CD4-positive, alpha-beta T cell treated with Interleukin-15 for 1 hour (primary cell): ENCODE data around the gene CAPRIN1.
"Not testable (repeated sequence)": the region's sequence is repeated elsewhere in the genome, so short reads cannot be mapped to it uniquely, and the experiment has no call there.

Source experiments
- DNase-seq: peaks from one replicate; pipeline ENCODE4 v3.0.0-alpha.2; 2020

Gene CAPRIN1

GRCh38 chr11:34052036-34052607, 591 bp downstream of the CAPRIN1 start:
- DNase-seq: peak; percentile 89

GRCh38 chr11:34052608-34053160, 1.2 kb downstream of the CAPRIN1 start:
- DNase-seq: no peak

DNA sequence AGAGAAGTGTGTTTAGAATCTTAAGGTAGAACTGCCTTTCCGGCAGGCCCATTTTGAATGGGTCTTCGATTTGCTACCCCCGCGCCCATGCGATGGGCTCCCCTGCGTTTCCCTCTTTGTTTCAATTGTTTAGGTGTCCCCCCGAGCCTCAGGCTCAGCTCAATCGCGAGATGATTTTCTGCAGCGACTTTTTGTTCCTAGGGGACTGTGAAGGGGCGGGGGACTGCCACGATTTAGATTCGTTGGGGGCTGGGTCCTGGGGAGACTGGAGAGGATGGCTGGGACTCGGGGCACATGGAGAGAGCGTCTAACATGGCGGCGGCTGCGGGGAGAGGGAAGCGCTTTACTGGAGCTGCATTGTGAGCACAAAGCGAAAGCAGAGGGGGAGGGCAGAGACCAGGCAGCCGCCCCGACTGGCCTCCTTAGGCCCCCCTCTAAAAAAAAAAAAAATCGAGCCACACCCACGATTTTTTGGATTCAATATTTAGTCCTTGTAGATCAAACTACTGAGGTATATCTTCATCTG, 1.7 kb downstream of the CAPRIN1 start:
- DNase-seq: peak; percentile 81

GRCh38 chr11:34054351-34054750, 2.8 kb downstream of the CAPRIN1 start:
- not testable (repeated sequence) for DNase-seq

DNA sequence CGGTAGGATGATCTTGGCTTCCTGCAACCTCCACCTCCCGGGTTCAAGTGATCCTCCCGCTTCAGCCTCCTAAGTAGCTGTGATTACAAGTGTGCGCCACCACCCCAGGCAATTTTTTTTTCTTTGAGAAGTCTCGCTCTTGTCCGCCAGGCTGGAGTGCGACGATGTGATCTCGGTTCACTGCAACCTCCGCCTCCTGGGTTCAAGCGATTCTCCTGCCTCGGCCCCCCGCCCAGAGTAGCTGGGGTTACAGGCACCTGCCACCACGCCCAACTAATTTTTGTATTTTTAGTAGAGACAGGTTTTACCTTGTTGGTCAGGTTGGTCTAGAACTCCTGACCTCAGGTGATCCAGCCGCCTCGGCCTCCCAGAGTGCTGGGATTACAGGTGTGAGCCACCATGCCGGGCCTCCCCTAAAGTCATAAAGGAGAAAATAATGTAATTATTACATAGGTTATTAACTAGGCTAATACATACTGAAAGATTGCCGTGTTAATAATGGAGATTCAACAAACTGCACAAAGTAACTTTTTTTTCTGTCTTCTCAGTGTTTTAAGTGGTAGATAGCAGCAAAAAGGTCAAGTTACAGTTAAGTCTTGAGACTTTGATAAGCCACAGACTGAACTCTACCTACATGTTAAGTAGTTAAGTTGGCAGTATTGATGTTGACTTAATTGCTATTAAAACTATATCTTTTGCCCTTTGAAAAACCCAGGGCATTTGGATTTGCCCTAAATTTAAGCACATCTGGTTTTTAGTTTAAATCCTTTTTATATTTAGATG, 3.9 kb downstream of the CAPRIN1 start:
- no peak for DNase-seq

GRCh38 chr11:34056672-34057071, 5.1 kb downstream of the CAPRIN1 start:
- no peak for DNase-seq

DNA sequence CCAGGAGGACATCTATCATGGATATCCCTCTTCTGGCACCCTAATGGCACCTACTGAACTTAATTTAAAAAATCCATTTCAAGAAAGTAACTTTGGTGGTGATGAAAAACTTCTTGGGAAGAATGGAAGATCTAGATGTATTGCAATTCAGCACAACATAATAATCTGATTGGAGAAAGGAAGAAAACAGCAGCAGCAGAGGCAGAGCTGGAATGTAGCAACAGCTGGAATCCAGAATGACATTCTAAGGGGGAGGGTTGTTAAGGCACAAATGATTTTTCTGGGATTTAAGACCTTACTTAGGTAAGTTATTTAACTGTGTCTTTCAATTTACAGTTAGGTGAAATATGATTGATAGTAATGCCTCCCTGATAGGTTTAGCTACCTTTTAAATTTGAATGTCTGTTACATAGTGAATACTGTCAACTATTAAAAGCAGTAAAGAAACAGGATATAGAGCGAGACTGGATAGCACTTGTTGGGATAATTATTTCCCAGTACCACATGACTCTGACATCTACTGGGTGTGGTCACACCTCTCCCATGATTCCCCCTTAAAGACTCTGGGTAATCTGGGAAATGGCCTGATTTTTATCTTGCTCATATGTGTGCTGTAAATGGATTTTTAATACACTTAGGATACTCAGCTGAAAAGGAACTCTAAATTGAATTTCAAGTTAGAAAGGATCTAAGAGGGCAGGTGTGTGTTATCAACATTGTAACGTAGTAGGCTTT, 11.7 kb downstream of the CAPRIN1 start:
- no peak for DNase-seq

GRCh38 chr11:34064291-34064690, 12.8 kb downstream of the CAPRIN1 start:
- DNase-seq: no peak

DNA sequence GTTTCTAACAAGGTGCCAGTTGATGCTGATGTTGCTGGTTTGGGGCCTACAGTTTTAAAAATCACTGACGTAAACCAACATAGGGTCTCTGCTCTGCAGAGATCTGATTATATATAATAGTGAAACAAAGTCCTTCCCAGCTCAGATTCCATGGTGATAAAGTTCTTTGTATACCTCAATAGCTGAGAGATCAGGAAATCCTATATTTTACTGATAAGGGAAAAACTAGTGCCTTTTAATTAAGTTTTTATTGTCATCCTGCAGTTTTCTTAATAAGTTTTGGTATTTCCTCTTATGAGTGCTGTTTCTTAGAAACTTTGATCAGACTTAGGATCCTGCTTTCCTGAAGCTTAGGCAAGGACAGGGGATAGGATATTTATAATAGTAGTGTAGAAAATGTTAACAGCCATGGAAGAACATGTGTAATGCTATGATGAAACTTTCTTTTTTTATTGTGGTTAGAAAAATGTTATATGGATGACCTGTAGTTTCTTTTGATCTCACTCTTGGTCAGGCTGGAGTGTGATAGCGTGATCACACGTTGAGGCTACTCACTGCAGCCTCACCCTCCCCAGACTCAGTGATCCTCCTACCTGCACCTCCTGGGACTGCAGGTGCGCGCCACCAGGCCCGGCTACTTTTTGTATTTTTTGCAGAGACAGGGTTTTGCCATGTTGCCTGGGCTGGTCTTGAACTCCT, 14.1 kb downstream of the CAPRIN1 start:
- DNase-seq: no peak

- not testable (repeated sequence) for DNase-seq
Observed at GRCh38 chr11:34066766-34067165, 15.2 kb downstream of the CAPRIN1 start.

DNA sequence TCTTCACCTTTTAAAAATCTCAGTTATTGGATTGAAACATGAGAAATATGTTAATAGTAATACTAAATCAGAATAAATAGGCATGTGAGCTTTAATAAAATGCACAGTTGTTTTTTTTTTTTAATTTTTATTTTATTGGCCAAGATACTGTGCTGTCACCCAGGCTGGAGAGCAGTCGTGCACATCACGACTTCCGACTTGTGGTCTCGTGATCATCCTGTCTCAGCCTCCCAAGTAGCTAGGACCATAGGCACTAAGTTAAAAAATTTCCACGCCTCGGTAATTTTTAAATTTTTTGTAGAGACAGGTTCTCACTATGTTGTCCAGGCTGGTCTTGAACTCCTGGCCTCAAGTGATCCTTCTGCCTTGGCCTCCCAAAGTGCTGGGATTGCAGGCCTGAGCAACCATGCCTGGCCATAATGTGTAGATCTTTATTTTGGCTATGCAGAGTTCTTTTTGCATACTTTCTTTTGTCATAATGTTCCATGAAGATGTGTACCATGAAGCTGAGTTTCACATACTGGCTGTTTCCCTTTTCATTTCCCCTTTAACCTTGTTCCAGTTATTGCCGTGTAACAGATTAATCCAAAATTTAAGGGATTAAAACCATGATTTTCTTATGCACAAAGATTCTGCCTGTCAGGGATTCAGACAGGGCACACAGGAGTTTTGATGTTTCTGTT, 16.0 kb downstream of the CAPRIN1 start:
- DNase-seq: no peak

- DNase-seq: no peak
Observed at GRCh38 chr11:34068111-34068510, 16.6 kb downstream of the CAPRIN1 start.

- not testable (repeated sequence) for DNase-seq
Observed at GRCh38 chr11:34071306-34071705, 19.8 kb downstream of the CAPRIN1 start.

- no peak for DNase-seq
Observed at GRCh38 chr11:34072041-34072440, 20.5 kb downstream of the CAPRIN1 start.

- no peak for DNase-seq
Observed at GRCh38 chr11:34072832-34073231, 21.3 kb downstream of the CAPRIN1 start.

DNA sequence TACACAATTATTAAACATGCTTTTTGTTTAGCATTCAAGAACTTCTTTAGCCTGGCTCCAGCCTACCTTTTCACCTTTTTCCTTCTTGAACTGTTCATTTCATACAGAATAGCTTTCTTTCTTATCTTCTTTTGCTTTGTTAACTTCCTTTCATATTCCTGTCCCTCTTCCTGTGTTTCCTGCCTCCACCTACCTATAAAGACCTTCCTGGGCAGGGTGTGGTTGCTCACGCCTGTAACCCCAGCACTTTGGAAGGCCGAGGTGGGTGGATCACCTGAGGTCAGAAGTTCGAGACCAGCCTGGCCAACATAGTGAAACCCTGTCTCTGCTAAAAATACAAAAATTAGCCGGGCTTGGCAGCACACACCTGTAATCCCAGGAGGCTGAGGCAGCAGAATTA, 22.9 kb downstream of the CAPRIN1 start:
- no peak for DNase-seq

- DNase-seq: no peak
Observed at GRCh38 chr11:34075178-34075820, 23.8 kb downstream of the CAPRIN1 start.

- DNase-seq: no peak
Observed at GRCh38 chr11:34080609-34081008, 29.1 kb downstream of the CAPRIN1 start.

- DNase-seq: no peak
Observed at GRCh38 chr11:34084637-34085036, 33.1 kb downstream of the CAPRIN1 start.

DNA sequence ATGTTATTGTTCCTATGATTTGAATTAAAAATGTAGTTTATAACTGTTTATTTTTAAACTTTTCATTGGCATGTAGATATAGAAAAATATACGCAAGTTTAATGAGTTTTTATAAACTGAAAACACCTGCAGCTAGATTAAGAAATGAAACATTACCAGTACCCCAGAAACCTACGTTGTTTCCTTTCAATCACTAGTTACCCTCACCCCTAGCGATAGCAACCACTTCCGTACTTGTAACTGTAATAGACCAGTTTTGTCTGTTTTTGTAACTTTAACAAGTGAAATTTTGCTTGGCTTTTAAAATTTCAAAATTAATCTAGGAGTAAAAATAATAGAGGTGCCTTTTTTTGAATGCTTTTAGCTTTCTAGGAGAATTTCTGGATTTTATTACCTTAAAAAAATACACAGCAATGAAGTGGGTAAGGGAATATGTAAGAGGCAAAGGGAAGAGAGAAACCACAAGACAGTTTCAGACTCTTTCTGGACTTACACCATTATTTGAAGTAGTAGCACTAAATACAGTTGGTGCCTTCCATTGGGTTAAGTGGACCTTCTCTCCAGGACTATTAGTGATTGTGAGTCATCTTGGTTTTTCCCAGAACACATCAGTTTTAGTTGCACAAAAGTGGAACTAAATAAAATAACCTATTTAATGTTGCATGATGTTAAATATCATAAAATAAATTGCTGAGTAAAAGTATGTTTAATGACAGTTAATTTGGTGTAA, 35.2 kb downstream of the CAPRIN1 start:
- no peak for DNase-seq

- DNase-seq: no peak
Observed at GRCh38 chr11:34091825-34092224, 40.3 kb downstream of the CAPRIN1 start.
